ENCODE data around the gene TMEM184A.

The TMEM184A gene

DNA sequence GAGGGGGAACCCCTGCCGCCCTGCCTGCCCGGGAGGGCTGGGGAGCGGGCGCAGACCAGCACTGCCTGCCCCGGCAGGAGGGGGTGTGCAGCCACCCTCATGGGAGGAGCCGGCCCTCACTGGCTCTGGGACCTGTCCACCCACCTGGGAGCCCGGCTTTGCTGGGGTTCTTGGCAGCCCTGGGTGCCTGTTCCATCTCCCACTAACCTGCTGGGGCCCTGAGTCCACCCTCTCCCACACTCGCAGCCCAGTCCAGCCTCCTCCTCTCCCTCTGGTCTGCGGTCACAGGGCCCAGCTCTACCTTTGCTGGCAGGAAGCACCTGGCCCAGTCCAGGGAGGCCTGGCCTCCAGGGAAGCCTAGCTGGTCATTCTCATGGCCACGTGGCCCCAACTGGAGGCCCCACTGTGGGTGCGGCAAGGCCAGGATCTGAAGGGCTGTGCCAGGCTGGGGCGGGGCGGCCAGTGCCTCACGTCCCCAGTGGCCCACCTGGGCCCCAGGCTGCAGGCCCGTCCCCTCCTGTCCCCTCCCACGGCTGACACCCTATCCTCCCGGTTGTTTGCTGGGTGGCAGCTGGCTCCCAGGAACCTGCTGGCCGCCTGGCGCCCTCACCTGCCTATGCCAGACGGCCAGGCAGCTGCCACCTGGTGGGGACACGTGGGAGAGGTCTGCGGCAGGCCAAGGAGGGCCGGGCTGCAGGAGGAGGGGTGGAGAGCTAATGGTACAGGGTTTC lies at the start of gene TMEM184A:
TSS of gene TMEM184A (minus strand) at position 393 of the 731 bp plus-strand sequence. CDS start 721 bp downstream, outside the sequence.
- DNase-seq = peak; percentile 97

DNA sequence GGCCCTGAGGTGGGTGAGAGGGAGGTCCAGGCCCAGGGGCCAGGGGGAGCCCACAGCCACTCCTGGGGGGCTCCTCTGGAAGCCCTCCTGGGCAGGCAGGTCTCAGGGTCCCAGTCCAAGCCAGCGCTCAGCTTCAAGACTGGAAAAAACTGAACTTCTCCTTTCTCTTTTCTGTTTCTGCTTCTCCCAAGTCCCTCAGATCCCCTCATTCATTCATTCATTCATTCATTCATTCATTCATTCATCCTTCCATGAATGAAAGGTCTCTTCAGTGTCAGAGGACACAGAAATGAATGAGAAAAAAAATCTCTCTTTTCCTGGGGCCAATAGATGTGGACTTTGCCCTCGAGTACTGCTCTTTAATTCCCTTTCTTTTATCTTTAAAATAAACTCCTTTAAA lies 48.4 kb upstream of the TMEM184A start:
- DNase-seq = no peak

- no peak for DNase-seq
These were observed 47.6 kb upstream of the TMEM184A start for GRCh38 chr7:1603346-1604225.

DNA sequence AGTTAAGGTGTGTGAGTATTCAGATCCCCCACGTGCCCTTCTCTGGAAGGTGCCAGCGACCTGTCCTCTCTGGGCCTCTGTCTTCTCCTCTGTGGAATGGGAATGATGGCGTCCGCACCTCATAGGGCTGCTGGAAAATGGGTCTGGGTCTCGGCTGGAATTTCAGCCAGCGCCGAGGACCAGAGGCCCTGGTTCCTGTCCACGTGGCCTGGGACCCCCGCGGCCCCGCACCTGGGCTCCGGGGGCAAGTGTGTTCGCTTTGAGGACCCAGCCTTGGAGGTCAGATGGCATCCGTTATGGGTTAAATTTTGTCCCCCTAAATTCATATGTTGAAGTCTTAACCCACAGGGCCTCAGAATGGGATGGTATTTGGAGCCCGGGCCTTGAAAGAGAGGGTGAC lies 46.4 kb upstream of the TMEM184A start:
- DNase-seq = no peak

- DNase-seq = no peak
These were observed 46.0 kb upstream of the TMEM184A start for GRCh38 chr7:1601956-1602355.

DNA sequence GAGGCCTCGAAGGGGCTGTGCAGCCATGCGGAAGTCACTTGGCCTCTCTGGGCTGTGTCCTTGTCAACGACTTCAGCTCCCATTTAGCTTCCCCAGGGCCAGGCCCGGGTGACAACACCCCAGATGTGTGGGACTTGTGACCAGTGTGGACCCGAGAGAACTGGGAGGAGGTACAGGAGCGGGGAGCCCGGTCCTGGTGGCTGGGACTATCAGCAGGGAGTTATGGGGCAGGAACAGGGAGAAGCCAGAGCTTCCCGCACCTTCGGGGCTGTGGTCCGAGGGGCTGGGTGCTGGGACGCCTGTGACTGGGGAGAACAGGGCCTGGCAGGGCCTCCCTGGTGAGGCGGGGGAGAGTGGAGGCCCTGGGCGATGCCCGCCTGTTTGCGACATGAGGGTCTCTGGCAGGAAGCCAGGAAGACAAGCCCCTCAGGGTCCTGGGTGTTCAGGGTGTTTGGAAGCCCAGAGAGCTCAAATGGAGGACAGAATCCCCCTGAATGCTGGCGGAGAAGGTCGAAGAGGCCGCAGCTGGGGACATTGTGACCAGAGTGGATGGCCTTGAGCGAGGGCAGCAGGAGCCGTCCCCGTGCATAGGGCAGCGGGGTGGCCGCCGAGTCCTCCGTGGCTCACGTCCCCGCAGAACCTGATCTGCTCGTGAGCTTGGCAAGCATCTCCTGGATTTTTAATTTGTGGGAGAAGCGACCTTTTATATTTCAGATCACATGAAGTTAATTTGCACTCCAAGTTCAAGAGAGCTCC lies 43.8 kb upstream of the TMEM184A start:
- DNase-seq = no peak

- no peak for DNase-seq
These were observed 43.1 kb upstream of the TMEM184A start for GRCh38 chr7:1598961-1599639.

- no peak for DNase-seq
These were observed 42.3 kb upstream of the TMEM184A start for GRCh38 chr7:1598286-1598685.

- no peak for DNase-seq
These were observed 41.8 kb upstream of the TMEM184A start for GRCh38 chr7:1597791-1598190.

GRCh38 chr7:1597066-1597760 lies 41.2 kb upstream of the TMEM184A start:
- DNase-seq = no peak

DNA sequence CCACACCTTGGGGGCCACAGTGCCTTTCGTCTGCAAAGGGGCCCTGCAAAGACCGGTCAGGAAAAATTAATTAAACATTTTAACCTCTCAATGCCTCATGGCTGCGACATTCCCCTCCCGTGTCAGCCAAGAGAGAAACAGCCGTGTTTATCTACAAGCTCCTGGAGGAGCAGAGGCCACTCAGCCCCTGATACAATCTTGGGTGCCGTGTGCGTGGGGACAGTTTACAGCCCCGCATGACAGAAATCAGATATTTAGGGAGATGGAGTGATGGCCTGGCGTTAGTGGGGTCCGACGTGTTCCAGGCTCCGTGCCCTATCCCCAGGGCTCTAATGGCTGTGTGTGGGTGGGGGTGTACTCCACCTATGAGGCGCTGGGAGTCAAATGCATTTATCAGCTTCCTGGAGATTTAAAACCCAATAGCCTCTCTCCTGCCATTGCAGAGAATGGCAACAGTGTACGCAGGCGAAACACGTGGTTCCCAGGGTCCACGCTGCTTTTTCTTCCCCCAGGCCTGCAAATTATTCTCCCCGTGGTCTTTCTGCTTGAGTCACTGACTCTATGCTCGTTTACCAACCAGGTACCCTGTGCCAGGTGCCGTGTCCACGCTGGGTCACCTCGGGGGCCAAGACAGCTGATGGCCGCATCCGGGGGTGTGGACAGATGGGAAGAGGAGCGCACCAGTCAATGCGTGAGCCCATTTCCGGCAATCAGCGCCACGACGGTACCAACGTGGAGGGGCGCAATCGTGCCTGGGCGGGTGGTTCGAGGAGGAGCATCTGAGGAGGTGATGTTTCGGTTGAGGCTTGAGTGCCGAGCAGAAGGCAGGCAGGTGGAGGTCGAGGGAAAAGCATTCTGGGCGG lies 40.4 kb upstream of the TMEM184A start:
- no peak for DNase-seq

DNA sequence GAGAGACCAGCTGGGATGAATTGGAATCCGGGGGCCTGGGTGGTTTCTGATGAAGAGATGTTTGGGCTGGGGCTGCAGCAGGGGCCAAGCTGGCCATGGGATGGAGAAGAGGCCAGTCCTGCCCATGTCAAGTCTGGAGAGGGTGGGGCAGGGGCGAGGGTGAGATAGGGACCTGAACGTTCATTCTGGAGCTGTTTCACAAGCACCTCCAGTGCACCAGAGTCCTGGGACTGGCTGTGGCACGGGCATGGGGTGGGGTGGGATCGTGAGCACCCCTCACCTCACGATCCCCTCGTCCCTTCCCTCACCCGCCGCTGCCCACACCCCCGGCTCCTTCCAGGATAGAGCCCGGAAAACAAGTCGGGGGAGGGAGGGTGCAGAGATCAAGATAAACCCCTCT lies 39.6 kb upstream of the TMEM184A start:
- no peak for DNase-seq

GRCh38 chr7:1595027-1595426 lies 39.0 kb upstream of the TMEM184A start:
- no peak for DNase-seq

- DNase-seq = no peak
These were observed 38.0 kb upstream of the TMEM184A start for GRCh38 chr7:1593904-1594421.

DNA sequence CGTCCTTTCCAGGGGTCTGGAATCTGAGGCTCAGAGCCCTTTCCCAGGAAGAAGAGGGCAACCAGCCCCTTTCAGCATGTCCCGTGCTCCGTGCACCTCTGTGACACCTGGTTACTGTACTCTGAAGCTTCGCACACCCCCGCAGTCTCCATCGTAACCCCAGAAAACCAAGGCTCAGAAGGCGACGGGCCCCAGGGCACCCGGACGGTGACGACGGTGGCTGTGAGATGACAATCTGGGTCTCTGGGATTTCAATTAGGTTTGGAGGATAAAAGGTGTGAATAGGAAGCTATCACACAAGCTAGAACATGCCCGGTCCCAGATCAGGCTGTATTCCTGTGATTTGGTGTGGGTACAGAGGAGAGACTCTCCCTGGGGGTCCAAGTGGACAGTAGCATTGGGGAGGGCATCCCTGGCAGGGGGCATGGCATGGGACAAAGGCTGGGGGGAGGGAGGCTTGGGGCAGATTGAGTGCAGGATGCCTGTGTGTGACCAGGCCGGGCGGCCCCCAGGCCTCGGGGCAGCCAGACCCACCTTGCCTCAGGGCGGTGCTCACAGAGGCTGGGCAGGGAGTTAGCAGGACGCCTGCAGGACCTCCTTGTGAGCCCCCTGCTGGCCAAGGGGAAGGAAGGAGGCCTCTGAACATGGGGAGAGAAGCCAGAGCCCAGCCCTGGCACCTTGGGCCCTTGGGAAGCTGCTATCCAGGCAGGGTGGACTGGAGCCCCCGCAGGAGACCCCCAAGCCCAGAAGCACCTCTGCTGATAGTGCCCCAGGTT lies 37.3 kb upstream of the TMEM184A start:
- DNase-seq = peak; percentile 68

DNA sequence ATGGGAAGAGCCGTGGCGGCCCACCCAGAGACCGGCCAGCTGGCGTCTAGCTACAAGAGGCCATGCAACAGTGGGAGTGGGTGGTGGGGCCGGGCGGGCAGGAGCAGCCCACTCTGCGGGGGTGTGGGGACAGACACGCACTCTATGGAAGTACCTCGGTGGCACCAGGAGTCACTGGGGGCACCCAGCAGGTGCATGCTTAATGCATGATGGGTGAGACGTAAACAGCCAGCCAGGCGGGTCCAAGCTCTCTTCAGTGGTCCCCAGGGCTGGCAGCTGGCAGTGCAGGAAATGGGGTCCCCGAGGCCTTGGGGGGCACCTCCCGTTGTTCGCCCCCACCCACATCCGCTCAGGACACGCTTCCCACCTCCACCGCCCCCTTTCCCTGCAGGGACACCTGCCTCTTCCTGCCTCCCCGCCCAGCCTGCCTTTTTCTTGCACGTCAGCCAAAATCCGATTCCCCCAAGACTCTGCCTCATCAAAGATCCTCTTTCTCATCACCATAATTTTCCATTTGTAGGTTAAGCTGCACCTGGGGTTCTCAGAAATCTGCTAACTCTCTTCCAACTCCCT lies 36.4 kb upstream of the TMEM184A start:
- peak; percentile 67 for DNase-seq

GRCh38 chr7:1591876-1592275 lies 35.9 kb upstream of the TMEM184A start:
- DNase-seq = no peak

DNA sequence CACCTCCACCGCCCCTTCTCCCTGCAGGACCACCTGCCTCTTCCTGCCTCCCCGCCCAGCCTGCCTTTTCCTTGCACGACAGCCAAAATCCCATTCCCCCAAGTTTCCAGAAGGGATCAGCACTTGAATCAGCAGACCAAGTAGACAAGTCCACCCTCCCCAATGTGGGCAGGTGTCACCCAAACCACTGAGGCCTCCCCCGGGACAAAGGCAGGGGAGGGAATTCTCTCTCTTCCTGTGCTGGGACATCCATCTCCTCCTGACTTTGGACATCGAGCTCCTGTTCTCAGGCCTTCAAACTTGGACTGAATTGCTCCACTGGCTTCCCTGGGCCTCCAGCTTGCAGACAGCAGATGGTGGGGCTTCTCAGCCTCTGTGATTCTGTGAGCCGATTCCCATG lies 35.4 kb upstream of the TMEM184A start:
- no peak for DNase-seq

DNA sequence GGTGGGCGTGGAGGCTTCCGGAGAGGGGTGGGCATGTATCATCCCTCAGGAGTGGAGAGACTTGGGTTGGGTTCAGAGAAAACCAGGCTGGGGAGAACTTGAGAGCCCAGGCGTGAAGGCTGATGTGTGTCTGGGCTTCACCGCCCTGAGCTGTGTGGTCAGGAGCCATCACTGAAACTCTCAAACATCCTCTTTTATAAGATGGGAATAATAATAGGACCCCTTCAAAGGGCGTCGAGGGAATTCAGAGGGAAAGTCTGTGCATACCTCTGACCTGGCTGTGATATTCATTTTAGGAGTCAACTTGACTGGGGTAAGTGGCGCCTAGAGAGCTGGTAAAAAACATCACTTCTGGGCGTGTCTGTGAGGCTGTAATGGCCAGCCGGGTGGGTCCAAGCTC lies 34.9 kb upstream of the TMEM184A start:
- DNase-seq = no peak

GRCh38 chr7:1590476-1590875 lies 34.5 kb upstream of the TMEM184A start:
- DNase-seq = no peak

Measured in RPMI8226 (cell line).